Mucosa of rectum (tissue), 2 donors: Measurements from ENCODE around the gene TMEM94.

Source experiments
- H3K27ac ChIP-seq, 2 donors: one replicate each; pipeline ENCODE4 v1.7.0; 2013; ENCODE audit warnings: inconsistent platforms in 2 of 2, low read depth in 2 of 2, low read length in 2 of 2
- H3K27me3 ChIP-seq, 2 donors: one replicate each; pipeline ENCODE4 v1.7.0; 2013; ENCODE audit warnings: low read length in 2 of 2; ENCODE audit not compliant: control insufficient read depth in 2 of 2, insufficient read depth in 2 of 2
- H3K36me3 ChIP-seq, 2 donors: one replicate each; pipeline ENCODE4 v1.7.0; 2013; ENCODE audit warnings: low read length in 2 of 2; ENCODE audit not compliant: control insufficient read depth in 2 of 2, insufficient read depth in 2 of 2
- H3K4me1 ChIP-seq, 2 donors: one replicate each; pipeline ENCODE4 v1.7.0; 2013; ENCODE audit warnings: low read length in 2 of 2, mild to moderate bottlenecking in 1 of 2; ENCODE audit not compliant: control insufficient read depth in 2 of 2, insufficient read depth in 2 of 2
- H3K4me3 ChIP-seq, 2 donors: one replicate each; pipeline ENCODE4 v1.7.0; 2013; ENCODE audit warnings: low read length in 2 of 2
- H3K9ac ChIP-seq, 2 donors: one replicate each; pipeline ENCODE4 v1.7.0; 2013; ENCODE audit warnings: low read length in 2 of 2, low read depth in 1 of 2, mild to moderate bottlenecking in 1 of 2
- H3K9me3 ChIP-seq, 2 donors: one replicate each; pipeline ENCODE4 v1.7.0; 2013; ENCODE audit warnings: low read length in 2 of 2; ENCODE audit not compliant: control insufficient read depth in 2 of 2
- donor health status: healthy.
- donor health status: Normal muscosa, but diverticular disease.

TMEM94 gene

GRCh38 chr17:75524269-75524969 is 68.0 kb downstream of the TMEM94 start:
- H3K4me3 ChIP-seq, result peak overlapping the region; percentile 70 to 72
- peak overlapping the region; percentile 96 to 99 for H3K27ac ChIP-seq
- no peaks in the 10 kb centered on the region for H3K27me3 ChIP-seq
- peaks cover 12 to 18% of the 10 kb centered on the region in 2 donors for H3K36me3 ChIP-seq
- H3K4me1 ChIP-seq, result peaks cover 19 to 20% of the 10 kb centered on the region in 2 donors
- H3K9ac ChIP-seq, result peak overlapping the region; percentile 77 to 83
- no peaks in the 10 kb centered on the region for H3K9me3 ChIP-seq

- H3K4me1 ChIP-seq, result peaks cover 20 to 22% of the 10 kb centered on the region in 2 donors
- peak within 1 kb of the TSS; percentile 97 to 99 for H3K9ac ChIP-seq
- H3K4me3 ChIP-seq, result peak within 1 kb of the TSS; percentile 82 to 85
- no peaks in the 10 kb centered on the region for H3K9me3 ChIP-seq
- no peaks in the 10 kb centered on the region for H3K27me3 ChIP-seq
- H3K36me3 ChIP-seq, result peaks cover 11 to 13% of the 10 kb centered on the region in 2 donors
- H3K27ac ChIP-seq, result peak within 1 kb of the TSS; percentile 99
Observed at GRCh38 chr17:75524970-75525805, 68.8 kb downstream of the TMEM94 start, which contains the start of gene LLGL2. LLGL2 (plus strand) TSS chr17:75525697; CDS start chr17:75543427, 17,730 bp downstream.

GRCh38 chr17:75525806-75526554 is 69.5 kb downstream of the TMEM94 start:
- Histone ChIP-seq H3K36me3 (peaks cover 11 to 13% of the 10 kb centered on the region in 2 donors), H3K4me3 (peak overlapping the region; percentile 82 to 85), H3K27ac (peak overlapping the region; percentile 98 to 99), H3K9me3 (no peaks in the 10 kb centered on the region), H3K9ac (peak overlapping the region; percentile 97 to 99), H3K27me3 (no peaks in the 10 kb centered on the region), H3K4me1 (peaks cover 23 to 28% of the 10 kb centered on the region in 2 donors)

- no peaks in the 10 kb centered on the region for H3K9me3 ChIP-seq
- peak overlapping the region; percentile 98 to 99 for H3K27ac ChIP-seq
- peaks cover 7% of the 10 kb centered on the region in 2 donors for H3K36me3 ChIP-seq
- peak overlapping the region; percentile 97 to 99 for H3K9ac ChIP-seq
- H3K4me3 ChIP-seq, result peak overlapping the region; percentile 82 to 85
- no peaks in the 10 kb centered on the region for H3K27me3 ChIP-seq
- peaks cover 31 to 35% of the 10 kb centered on the region in 2 donors for H3K4me1 ChIP-seq
Observed at GRCh38 chr17:75526555-75527270, 70.3 kb downstream of the TMEM94 start.

GRCh38 chr17:75530837-75531720 is 74.6 kb downstream of the TMEM94 start:
- peak overlapping the region; percentile 16 to 26 for H3K4me3 ChIP-seq
- H3K36me3 ChIP-seq, result peaks cover 7 to 12% of the 10 kb centered on the region in 2 donors
- H3K27me3 ChIP-seq, result no peaks in the 10 kb centered on the region
- H3K9ac ChIP-seq, result peak overlapping the region; percentile 52 to 78
- H3K27ac ChIP-seq, result peak overlapping the region; percentile 80 to 94
- peaks cover 46 to 58% of the 10 kb centered on the region in 2 donors for H3K4me1 ChIP-seq
- H3K9me3 ChIP-seq, result no peaks in the 10 kb centered on the region

- Histone ChIP-seq H3K9me3 (no peaks in the 10 kb centered on the region), H3K9ac (peak overlapping the region; percentile 52 to 78), H3K27ac (peak overlapping the region; percentile 80 to 94), H3K27me3 (no peaks in the 10 kb centered on the region), H3K36me3 (peaks cover 7 to 12% of the 10 kb centered on the region in 2 donors), H3K4me3 (peak overlapping the region in 1 of 2 donors; percentile 16), H3K4me1 (peaks cover 40 to 59% of the 10 kb centered on the region in 2 donors)
Observed at GRCh38 chr17:75531721-75532072, 75.3 kb downstream of the TMEM94 start.

GRCh38 chr17:75535119-75535537 is 78.7 kb downstream of the TMEM94 start:
- H3K9me3 ChIP-seq, result no peaks in the 10 kb centered on the region
- H3K27ac ChIP-seq, result peak overlapping the region; percentile 83 to 86
- H3K9ac ChIP-seq, result peak overlapping the region; percentile 63 to 73
- peak overlapping the region; percentile 26 to 40 for H3K4me3 ChIP-seq
- peaks cover 42 to 61% of the 10 kb centered on the region in 2 donors for H3K4me1 ChIP-seq
- H3K36me3 ChIP-seq, result peaks cover 11% of the 10 kb centered on the region in 2 donors
- no peaks in the 10 kb centered on the region for H3K27me3 ChIP-seq

- Histone ChIP-seq H3K4me1 (peaks cover 47 to 64% of the 10 kb centered on the region in 2 donors), H3K27ac (peak overlapping the region; percentile 83 to 86), H3K9me3 (no peaks in the 10 kb centered on the region), H3K27me3 (no peaks in the 10 kb centered on the region), H3K36me3 (peaks cover 11 to 17% of the 10 kb centered on the region in 2 donors), H3K4me3 (no peak overlapping the region), H3K9ac (peak overlapping the region in 1 of 2 donors; percentile 73)
Observed at GRCh38 chr17:75535871-75536270, 79.4 kb downstream of the TMEM94 start.
